Aorta (tissue), 5 donors: ENCODE measurements around the gene PABPN1. TPM values are rescaled to one million over a fixed set of nuclear protein-coding genes. Genes with fewer than 3 reads are reported as not detected.
"Not testable (repeated sequence)": the region's sequence is repeated elsewhere in the genome, so short reads cannot be mapped to it uniquely, and the experiment has no call there.

Source experiments
- ATAC-seq: fragments of 200-7000 bp; cut with Tn5 transposase; one replicate; pipeline ENCODE4 v1.9.1; 2022; ENCODE audit warnings: moderate library complexity; ENCODE audit not compliant: low FRiP score
- DNase-seq, 2 donors: peaks; one replicate each; pipeline ENCODE4 v3.0.0-alpha.2; 2020
- H3K27ac ChIP-seq, 2 donors: one replicate each; pipeline ENCODE4 v1.5.1; 2013; ENCODE audit warnings: low read length in 2 of 2, mild to moderate bottlenecking in 2 of 2, moderate library complexity in 2 of 2, control low read depth in 1 of 2, inconsistent platforms in 1 of 2, low read depth in 1 of 2
- H3K27me3 ChIP-seq, 2 donors: one replicate each; pipeline ENCODE4 v1.6.1; 2013; ENCODE audit warnings: control low read depth in 1 of 2, low read length in 1 of 2, mild to moderate bottlenecking in 1 of 2, moderate library complexity in 1 of 2; ENCODE audit not compliant: insufficient read depth in 2 of 2, control insufficient read depth in 1 of 2
- H3K36me3 ChIP-seq, 2 donors: one replicate each; pipeline ENCODE4 v1.6.1; 2013; ENCODE audit warnings: control low read depth in 1 of 2, low read length in 1 of 2, mild to moderate bottlenecking in 1 of 2; ENCODE audit not compliant: insufficient read depth in 2 of 2, control insufficient read depth in 1 of 2
- H3K4me1 ChIP-seq, 2 donors: one replicate each; pipeline ENCODE4 v1.6.1; 2013; ENCODE audit warnings: low read length in 2 of 2, control low read depth in 1 of 2, mild to moderate bottlenecking in 1 of 2, moderate library complexity in 1 of 2; ENCODE audit not compliant: insufficient read depth in 2 of 2, control insufficient read depth in 1 of 2
- H3K4me3 ChIP-seq, 2 donors: one replicate each; pipeline ENCODE4 v1.5.1; 2013; ENCODE audit warnings: low read length in 2 of 2, control low read depth in 1 of 2, mild to moderate bottlenecking in 1 of 2
- H3K9me3 ChIP-seq: one replicate; pipeline ENCODE4 v1.6.1; 2013; ENCODE audit warnings: mild to moderate bottlenecking, low read length; ENCODE audit not compliant: control insufficient read depth
- WGBS, 2 donors: extraction: QIAGEN DNeasy Blood & Tissue Kit; methylation state at CpG; one replicate each; pipeline ENCODE4 v1.1.7; 2013; 5-methylcytosine and 5-hydroxymethylcytosine counted together
- intact Hi-C, 2 donors: fragments of 100-400 bp; cut with DNase I; formaldehyde crosslinking; loops; one replicate each; pipeline versions ENCODE4 v1.14.2 to v1.15.0; 2022
- polyA plus RNA-seq, 2 donors: library from polyadenylated mRNA; stranded (reverse); fragments of 200-250 nt; gene quantifications; one replicate each; pipeline ENCODE4 v1.2.3, GENCODE V29; 2013
- total RNA-seq, 2 donors: library from RNA; stranded (reverse); fragmentation: NEBNext Ultra II Directional; extraction: Animal tissue kit (Norgen Biotek cat#: 25700); gene quantifications; one replicate each; pipeline ENCODE4 v1.2.1, GENCODE V29; 2021
- donor health status: healthy with polysubstance abuse.
- donor health status: Bipolar disorder and iron deficiency.
- donor health status: DM: no; HTN: no; CAD: no.
- donor health status: DM: no; HTN: no; CAD: no.
- donor health status: DM: yes; HTN: yes; CAD: no.

Gene PABPN1
- total and polyA plus RNA-seq, 4 donors, result 57.0 to 226 (median 123) TPM

GRCh38 chr14:23323838-23324454 lies 2.7 kb downstream of the PABPN1 start:
- H3K36me3 ChIP-seq, result peaks cover 2 to 7% of the 10 kb centered on the region in 2 donors
- no peak overlapping the region for H3K4me3 ChIP-seq
- intact Hi-C loops, result loop anchor here (5.0 to 10.0 kb wide), 4 partner anchors 43 to 241 kb away; partner anchors contain the start of genes AP1G2 (in 1 of the 2), EFS (in 1 of the 2), NGDN (in 1 of the 2) and THTPA (in 1 of the 2)
- DNase-seq (no peak), ATAC-seq (no peak)
- 85 to 86% methylated on average over 18 of the region's 18 CpGs for WGBS, 2 donors
- H3K27ac ChIP-seq, result no peak overlapping the region
- H3K27me3 ChIP-seq, result no peaks in the 10 kb centered on the region
- H3K9me3 ChIP-seq, result no peaks in the 10 kb centered on the region
- no peaks in the 10 kb centered on the region for H3K4me1 ChIP-seq

GRCh38 chr14:23324455-23324846 lies 3.2 kb downstream of the PABPN1 start:
- ATAC-seq, result no peak
- Histone ChIP-seq H3K4me3 (no peak overlapping the region), H3K27ac (no peak overlapping the region), H3K9me3 (no peaks in the 10 kb centered on the region), H3K27me3 (no peaks in the 10 kb centered on the region), H3K4me1 (no peaks in the 10 kb centered on the region), H3K36me3 (peaks cover 2 to 7% of the 10 kb centered on the region in 2 donors)
- intact Hi-C loops, result loop anchor here (5.0 to 10.0 kb wide), 4 partner anchors 43 to 240 kb away; partner anchors contain the start of genes AP1G2 (in 1 of the 2), EFS (in 1 of the 2), NGDN (in 1 of the 2) and THTPA (in 1 of the 2)
- 79 to 82% methylated on average over 2 of the region's 2 CpGs for WGBS, 2 donors
- DNase-seq, result no peak

GRCh38 chr14:23324993-23325392 lies 3.7 kb downstream of the PABPN1 start:
- Histone ChIP-seq H3K27me3 (no peaks in the 10 kb centered on the region), H3K4me3 (no peak overlapping the region), H3K4me1 (no peaks in the 10 kb centered on the region), H3K36me3 (peaks cover 2 to 7% of the 10 kb centered on the region in 2 donors), H3K9me3 (no peaks in the 10 kb centered on the region), H3K27ac (no peak overlapping the region)
- 73 to 79% methylated on average over 7 of the region's 7 CpGs for WGBS, 2 donors
- intact Hi-C loops, result loop anchor here (5.0 to 10.0 kb wide), 5 partner anchors 42 to 240 kb away; partner anchors contain the start of genes AP1G2 (in 1 of the 2), EFS (in 1 of the 2), NGDN (in 1 of the 2) and THTPA (in 1 of the 2)
- ATAC-seq (no peak), DNase-seq (no peak)

GRCh38 chr14:23325746-23326145 lies 4.5 kb downstream of the PABPN1 start:
- intact Hi-C loops, result loop anchor here (2.0 to 10.0 kb wide), 4 partner anchors 57 to 239 kb away; partner anchors contain the start of genes AP1G2 (in 1 of the 2), THTPA (in 1 of the 2) and ZFHX2 (in 1 of the 2)
- ATAC-seq, H3K9me3 ChIP-seq, DNase-seq, H3K4me1 ChIP-seq, H3K27me3 ChIP-seq, H3K4me3 ChIP-seq, H3K27ac ChIP-seq, H3K36me3 ChIP-seq: not testable (repeated sequence)
- 93 to 95% methylated on average over 5 of the region's 5 CpGs for WGBS, 2 donors

DNA sequence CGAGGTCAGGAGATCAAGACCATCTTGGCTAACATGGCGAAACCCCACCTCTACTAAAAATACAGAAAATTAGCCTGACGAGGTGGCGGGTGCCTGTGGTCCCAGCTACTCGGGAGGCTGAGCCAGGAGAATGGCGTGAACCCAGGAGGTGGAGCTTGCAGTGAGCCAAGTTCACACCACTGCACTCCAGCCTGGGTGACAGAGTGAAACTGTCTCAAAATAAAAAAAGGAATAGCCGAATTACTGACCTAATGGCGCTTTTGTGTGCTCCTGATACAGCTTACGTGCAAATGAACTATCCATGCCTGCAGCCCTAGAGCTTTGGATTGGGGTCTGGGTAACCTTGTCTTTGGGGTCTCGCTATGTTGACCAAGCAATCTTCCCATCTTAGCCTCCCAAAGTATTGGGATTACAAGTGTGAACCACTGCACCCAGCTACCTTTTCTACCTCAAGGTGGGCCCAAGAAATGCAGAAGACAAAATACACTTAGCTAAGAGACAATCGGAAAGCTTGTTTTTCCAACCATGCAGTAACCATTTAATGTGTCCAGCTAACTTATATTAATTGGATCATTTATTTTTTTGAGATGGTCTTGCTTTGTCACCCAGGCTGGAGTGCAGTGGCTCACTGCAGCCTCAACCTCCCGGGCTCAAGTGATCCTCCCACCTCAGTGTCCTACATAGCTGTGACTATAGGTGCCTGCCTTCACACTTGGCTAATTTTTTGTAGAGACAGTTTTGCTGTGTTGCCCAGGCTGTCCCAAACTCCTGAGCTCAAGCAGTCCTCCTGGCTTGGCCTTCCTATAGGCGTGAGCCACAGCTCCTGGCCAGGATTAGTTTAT lies 5.5 kb downstream of the PABPN1 start:
- 68 to 72% methylated on average over 13 of the region's 13 CpGs for WGBS, 2 donors
- DNase-seq, result no peak

GRCh38 chr14:23327947-23328744 lies 6.9 kb downstream of the PABPN1 start:
- Histone ChIP-seq H3K27me3 (no peaks in the 10 kb centered on the region), H3K36me3 (peaks cover under 1 to 7% of the 10 kb centered on the region in 2 donors), H3K4me3 (no peak overlapping the region), H3K27ac (no peak overlapping the region), H3K4me1 (no peaks in the 10 kb centered on the region), H3K9me3 (no peaks in the 10 kb centered on the region)
- ATAC-seq (peak; percentile 87), DNase-seq (no peak)
- WGBS, 2 donors, result 25 to 28% methylated on average over 4 of the region's 4 CpGs
- intact Hi-C loops, result loop anchor here (1.0 to 10.0 kb wide), 5 partner anchors 52 to 237 kb away; partner anchors contain the start of genes AP1G2 (in 1 of the 2), THTPA (in 1 of the 2) and ZFHX2 (in 1 of the 2)

More for the DNA sequence above, 5.5 kb downstream of the PABPN1 start:
- no peaks in the 10 kb centered on the region for H3K27me3 ChIP-seq
- intact Hi-C loops, result loop anchor here (2.0 to 10.0 kb wide), 4 partner anchors 56 to 238 kb away; partner anchors contain the start of genes AP1G2 (in 1 of the 2), THTPA (in 1 of the 2) and ZFHX2 (in 1 of the 2)
- H3K27ac ChIP-seq, result no peak overlapping the region
- ATAC-seq, result no peak
- H3K4me1 ChIP-seq, result no peaks in the 10 kb centered on the region
- peaks cover 2 to 7% of the 10 kb centered on the region in 2 donors for H3K36me3 ChIP-seq
- no peaks in the 10 kb centered on the region for H3K9me3 ChIP-seq
- H3K4me3 ChIP-seq, result no peak overlapping the region

- Histone ChIP-seq H3K4me3 (no peak overlapping the region), H3K4me1 (no peaks in the 10 kb centered on the region), H3K27me3 (no peaks in the 10 kb centered on the region), H3K36me3 (no peaks in the 10 kb centered on the region), H3K9me3 (no peaks in the 10 kb centered on the region), H3K27ac (no peak overlapping the region)
- WGBS, 2 donors, result 87 to 89% methylated on average over 5 of the region's 5 CpGs
- intact Hi-C loops, result no loop called here
- ATAC-seq (no peak), DNase-seq (no peak)
Measured at GRCh38 chr14:23335623-23336022, 14.4 kb downstream of the PABPN1 start.
